Calu3 (cell line): ENCODE measurements around the gene COL16A1. TPM values are rescaled to one million over a fixed set of nuclear protein-coding genes. Genes with fewer than 3 reads are reported as not detected.

ENCODE experiments used
- BruUV-seq: library from RNA; stranded (reverse); fragments of 400-500 nt; replicated peaks from 2 replicates; lab custom pipeline; 2021; lab: Mats Ljungman, UMichigan
- CTCF ChIA-PET: fragments of 300-600 bp; sonication (Branson Sonifier 250); formaldehyde crosslinking; loops from one replicate; lab custom pipeline; 2022; ENCODE audit warnings: antibody characterized with exemption; lab: Charles Lee
- DNase-seq: peaks from one replicate; pipeline ENCODE4 v3.0.0; 2022
- H3K27ac Mint-ChIP-seq: one replicate; pipeline ENCODE4 v1.8.0; 2022; ENCODE audit warnings: mixed read lengths; ENCODE audit not compliant: unreplicated experiment
- H3K27me3 Mint-ChIP-seq: one replicate; pipeline ENCODE4 v1.8.0; 2022; ENCODE audit warnings: mixed read lengths; ENCODE audit not compliant: unreplicated experiment
- H3K36me3 Mint-ChIP-seq: one replicate; pipeline ENCODE4 v1.8.0; 2022; ENCODE audit warnings: mild to moderate bottlenecking, moderate library complexity, mixed read lengths; ENCODE audit not compliant: insufficient read depth, unreplicated experiment
- H3K4me1 Mint-ChIP-seq: one replicate; pipeline ENCODE4 v1.8.0; 2022; ENCODE audit warnings: mild to moderate bottlenecking, low read depth, mixed read lengths; ENCODE audit not compliant: unreplicated experiment
- H3K4me3 Mint-ChIP-seq: one replicate; pipeline ENCODE4 v1.8.0; 2022; ENCODE audit warnings: mild to moderate bottlenecking, low read depth, moderate library complexity, mixed read lengths; ENCODE audit not compliant: unreplicated experiment
- H3K9me3 Mint-ChIP-seq: one replicate; pipeline ENCODE4 v1.8.0; 2022; ENCODE audit warnings: low read depth, mixed read lengths; ENCODE audit not compliant: unreplicated experiment
- CTCF ChIP-seq: fragments of 200-600 bp; IDR thresholded peaks from one replicate; pipeline ENCODE4 v1.8.0; 2022; ENCODE audit warnings: antibody characterized with exemption; ENCODE audit not compliant: unreplicated experiment
- intact Hi-C: fragments of 100-400 bp; cut with micrococcal nuclease; formaldehyde crosslinking; loops from one replicate; pipeline ENCODE4 v1.10.0; 2022; ENCODE audit not compliant: unreplicated experiment
- total RNA-seq: library from RNA; stranded (reverse); gene quantifications from 2 replicates; pipeline ENCODE4 v1.2.3, GENCODE V29; 2022

Gene COL16A1
- total RNA-seq, 1 experiment from 2014 or later, result 3.8 TPM

GRCh38 chr1:31614414-31615005 is 89.3 kb downstream of the COL16A1 start:
- no TSS peak for BruUV-seq
- no peak overlapping the region for H3K4me3 Mint-ChIP-seq
- peaks cover 6% of the 10 kb centered on the region for H3K36me3 Mint-ChIP-seq
- intact Hi-C loops, result no loop called here
- CTCF ChIA-PET, result no interaction called here
- no peak for DNase-seq
- peaks cover 50% of the 10 kb centered on the region for H3K27me3 Mint-ChIP-seq
- TF ChIP-seq CTCF, result no peak
- H3K4me1 Mint-ChIP-seq, result peaks cover 7% of the 10 kb centered on the region
- H3K9me3 Mint-ChIP-seq, result no peaks in the 10 kb centered on the region
- no peak overlapping the region for H3K27ac Mint-ChIP-seq

GRCh38 chr1:31609514-31610118 is 94.2 kb downstream of the COL16A1 start:
- Mint-ChIP-seq H3K27me3 (peaks cover 37% of the 10 kb centered on the region), H3K4me3 (no peak overlapping the region), H3K4me1 (no peaks in the 10 kb centered on the region), H3K27ac (no peak overlapping the region), H3K36me3 (no peaks in the 10 kb centered on the region), H3K9me3 (no peaks in the 10 kb centered on the region)
- no peak for TF ChIP-seq CTCF
- intact Hi-C loops, result no loop called here
- DNase-seq, result no peak
- no TSS peak for BruUV-seq
- CTCF ChIA-PET, result interaction anchor here (0.6 to 1.6 kb wide), 2 partner anchors 106 to 153 kb away, joined by 4 to 6 read pairs; no protein-coding TSS in a partner anchor

- intact Hi-C loops, result no loop called here
- H3K27ac Mint-ChIP-seq, result no peak overlapping the region
- TF ChIP-seq CTCF, result no peak
- H3K27me3 Mint-ChIP-seq, result peaks cover 41% of the 10 kb centered on the region
- H3K4me1 Mint-ChIP-seq, result no peaks in the 10 kb centered on the region
- H3K9me3 Mint-ChIP-seq, result no peaks in the 10 kb centered on the region
- BruUV-seq, result no TSS peak
- H3K36me3 Mint-ChIP-seq, result no peaks in the 10 kb centered on the region
- H3K4me3 Mint-ChIP-seq, result no peak overlapping the region
- CTCF ChIA-PET, result no interaction called here
- no peak for DNase-seq
Observed at GRCh38 chr1:31607360-31607759, 96.5 kb downstream of the COL16A1 start.

GRCh38 chr1:31605908-31606427 is 97.8 kb downstream of the COL16A1 start:
- CTCF ChIA-PET, result interaction anchor here (1.0 kb wide), 1 partner anchor 12 kb away, joined by 3 read pairs; no protein-coding TSS in a partner anchor
- Mint-ChIP-seq H3K4me3 (no peak overlapping the region), H3K36me3 (no peaks in the 10 kb centered on the region), H3K4me1 (no peaks in the 10 kb centered on the region), H3K27ac (no peak overlapping the region), H3K9me3 (no peaks in the 10 kb centered on the region), H3K27me3 (peaks cover 48% of the 10 kb centered on the region)
- DNase-seq, result no peak
- intact Hi-C loops, result no loop called here
- no peak for TF ChIP-seq CTCF
- no TSS peak for BruUV-seq

Other genes starting within 250 kb of the COL16A1 start
- 388 and 430 TPM in 2 replicates for gene TINAGL1, start 127.5 kb downstream of the COL16A1 start, total RNA-seq
- not detected in 2 replicates for gene HCRTR1, start 86.3 kb downstream of the COL16A1 start, total RNA-seq
- gene PEF1, start 59.1 kb downstream of the COL16A1 start, total RNA-seq, result 61.5 and 65.2 TPM in 2 replicates
- 1.9 and 2.9 TPM in 2 replicates for gene ADGRB2, start 60.3 kb upstream of the COL16A1 start, total RNA-seq
- gene SPOCD1, start 112.0 kb upstream of the COL16A1 start, total RNA-seq, result 6.3 and 8.4 TPM in 2 replicates
- gene PTP4A2, start 234.4 kb upstream of the COL16A1 start, total RNA-seq, result 337 and 366 TPM in 2 replicates